Caki2 (cell line): Measurements from ENCODE around the gene WDR11. TPM values are rescaled to one million over a fixed set of nuclear protein-coding genes. Genes with fewer than 3 reads are reported as not detected.
A peak's percentile ranks its signal among the peaks of the same experiment; 100 is the strongest.
"Not testable (repeated sequence)": the region's sequence is repeated elsewhere in the genome, so short reads cannot be mapped to it uniquely, and the experiment has no call there.

Experiments
- DNase-seq: peaks from one replicate; pipeline ENCODE4 v3.0.0-alpha.2; 2015; ENCODE audit warnings: low read depth
- in situ Hi-C: cut with HindIII; loops from 2 replicates; pipeline ENCODE4 v1.10.0; 2016; ENCODE audit warnings: low sequenced_read_pairs, low pct_unique_long_range_greater_than_20kb, mixed read lengths
- total RNA-seq: library from RNA; depleted of rRNA; stranded (reverse); fragments of >200 nt; shearing (Covaris generic); gene quantifications from 2 replicates; pipeline ENCODE4 v1.2.3, GENCODE V29; 2014; ENCODE audit warnings: low replicate concordance

Gene WDR11
- total RNA-seq, 1 experiment from 2014 or later, result 28.5 TPM

GRCh38 chr10:120833222-120833928 is 17.8 kb upstream of the WDR11 start:
- in situ Hi-C loops, result no loop called here
- DNase-seq, result no peak

GRCh38 chr10:120835603-120836002 is 15.6 kb upstream of the WDR11 start:
- in situ Hi-C loops, result no loop called here

GRCh38 chr10:120838941-120839340 is 12.2 kb upstream of the WDR11 start:
- no peak for DNase-seq
- in situ Hi-C loops, result no loop called here

More at GRCh38 chr10:120835603-120836002, 15.6 kb upstream of the WDR11 start:
- no peak for DNase-seq

GRCh38 chr10:120841522-120842189 is 9.5 kb upstream of the WDR11 start:
- no peak for DNase-seq
- in situ Hi-C loops, result no loop called here

- no peak for DNase-seq
- in situ Hi-C loops, result no loop called here
Measured at GRCh38 chr10:120854388-120854787, 3.2 kb downstream of the WDR11 start.

GRCh38 chr10:120861178-120861855 is 10.2 kb downstream of the WDR11 start:
- in situ Hi-C loops, result no loop called here
- DNase-seq, result no peak

- peak; percentile 3 for DNase-seq
- in situ Hi-C loops, result no loop called here
Measured at GRCh38 chr10:120873741-120874140, 22.6 kb downstream of the WDR11 start.

- no peak for DNase-seq
- in situ Hi-C loops, result no loop called here
Measured at GRCh38 chr10:120883071-120883470, 31.9 kb downstream of the WDR11 start.

- in situ Hi-C loops, result no loop called here
- no peak for DNase-seq
Measured at GRCh38 chr10:120887482-120887881, 36.3 kb downstream of the WDR11 start.

GRCh38 chr10:120891365-120891764 is 40.2 kb downstream of the WDR11 start:
- DNase-seq, result no peak
- in situ Hi-C loops, result no loop called here

- in situ Hi-C loops, result no loop called here
- no peak for DNase-seq
Measured at GRCh38 chr10:120894556-120894955, 43.4 kb downstream of the WDR11 start.

GRCh38 chr10:120897343-120897742 is 46.2 kb downstream of the WDR11 start:
- in situ Hi-C loops, result no loop called here
- no peak for DNase-seq

- DNase-seq, result no peak
- in situ Hi-C loops, result no loop called here
Measured at GRCh38 chr10:120905268-120905667, 54.1 kb downstream of the WDR11 start.

GRCh38 chr10:120917521-120918250 is 66.5 kb downstream of the WDR11 start:
- in situ Hi-C loops, result no loop called here

GRCh38 chr10:120923886-120924285 is 72.7 kb downstream of the WDR11 start:
- DNase-seq, in situ Hi-C loops: not testable (repeated sequence)

More at GRCh38 chr10:120917521-120918250, 66.5 kb downstream of the WDR11 start:
- no peak for DNase-seq

- DNase-seq, result no peak
- in situ Hi-C loops, result no loop called here
Measured at GRCh38 chr10:120926611-120927010, 75.4 kb downstream of the WDR11 start.

GRCh38 chr10:120927352-120927751 is 76.2 kb downstream of the WDR11 start:
- DNase-seq, result no peak
- in situ Hi-C loops, result no loop called here

GRCh38 chr10:120929166-120929565 is 78.0 kb downstream of the WDR11 start:
- no peak for DNase-seq
- in situ Hi-C loops, result no loop called here

GRCh38 chr10:120931423-120931822 is 80.3 kb downstream of the WDR11 start:
- in situ Hi-C loops, result no loop called here
- DNase-seq, result no peak
